Measurements from ENCODE around the gene MTCH2.
"Not testable (repeated sequence)": the region's sequence is repeated elsewhere in the genome, so short reads cannot be mapped to it uniquely, and the experiment has no call there.

Gene MTCH2

GRCh38 chr11:47642099-47642855, at the start of gene MTCH2:
Gene MTCH2, minus strand, starts transcription at chr11:47642559. Its CDS starts 94 bp downstream, at chr11:47642465.
- DNase-seq = peak; percentile 90

- DNase-seq = no peak
These were observed 49.6 kb upstream of the MTCH2 start for GRCh38 chr11:47691979-47692378.

- no peak for DNase-seq
These were observed 47.1 kb upstream of the MTCH2 start for GRCh38 chr11:47689480-47689879.

- DNase-seq = no peak
These were observed 46.6 kb upstream of the MTCH2 start for GRCh38 chr11:47688991-47689390.

GRCh38 chr11:47688111-47688510, 45.8 kb upstream of the MTCH2 start:
- no peak for DNase-seq

- not testable (repeated sequence) for DNase-seq
These were observed 44.3 kb upstream of the MTCH2 start for GRCh38 chr11:47686704-47687103.

- DNase-seq = no peak
These were observed 43.8 kb upstream of the MTCH2 start for GRCh38 chr11:47686151-47686550.

- DNase-seq = no peak
These were observed 33.5 kb upstream of the MTCH2 start for GRCh38 chr11:47675851-47676250.

GRCh38 chr11:47672283-47672730, 29.9 kb upstream of the MTCH2 start:
- DNase-seq = no peak

GRCh38 chr11:47669856-47670255, 27.5 kb upstream of the MTCH2 start:
- no peak for DNase-seq

- DNase-seq = no peak
These were observed 26.3 kb upstream of the MTCH2 start for GRCh38 chr11:47668665-47669064.

- no peak for DNase-seq
These were observed 25.2 kb upstream of the MTCH2 start for GRCh38 chr11:47667555-47667954.

GRCh38 chr11:47667135-47667534, 24.8 kb upstream of the MTCH2 start:
- DNase-seq = no peak

- not testable (repeated sequence) for DNase-seq
These were observed 22.6 kb upstream of the MTCH2 start for GRCh38 chr11:47664936-47665335.

GRCh38 chr11:47661245-47661644, 18.9 kb upstream of the MTCH2 start:
- DNase-seq = no peak

- DNase-seq = no peak
These were observed 16.9 kb upstream of the MTCH2 start for GRCh38 chr11:47659276-47659675.

GRCh38 chr11:47656260-47656885, 14.0 kb upstream of the MTCH2 start:
- DNase-seq = no peak

GRCh38 chr11:47651818-47652469, 9.6 kb upstream of the MTCH2 start:
- DNase-seq = no peak

- DNase-seq = no peak
These were observed 6.9 kb upstream of the MTCH2 start for GRCh38 chr11:47649276-47649675.

- no peak for DNase-seq
These were observed 3.7 kb upstream of the MTCH2 start for GRCh38 chr11:47646019-47646418.

- DNase-seq = no peak
These were observed 3.1 kb upstream of the MTCH2 start for GRCh38 chr11:47645500-47645899.

GRCh38 chr11:47641600-47642098, 710 bp downstream of the MTCH2 start:
- no peak for DNase-seq

GRCh38 chr11:47640506-47640905, 1.9 kb downstream of the MTCH2 start:
- not testable (repeated sequence) for DNase-seq

GRCh38 chr11:47636331-47636730, 6.0 kb downstream of the MTCH2 start:
- not testable (repeated sequence) for DNase-seq

All from GOT3 (cell line).